HG03571 (cell line): ENCODE measurements around the gene PROM1.
A peak's percentile ranks its signal among the peaks of the same experiment; 100 is the strongest.

Experiments
- ATAC-seq: cut with Tn5 transposase; IDR thresholded peaks from one replicate; pipeline ENCODE4 v1.9.1; 2021; ENCODE audit not compliant: unreplicated experiment

Gene PROM1

GRCh38 chr4:15992167-15992485 is 91.7 kb downstream of the PROM1 start:
- no peak for ATAC-seq

- no peak for ATAC-seq
Measured at GRCh38 chr4:15990570-15991285, 93.1 kb downstream of the PROM1 start.

- ATAC-seq, result no peak
Measured at GRCh38 chr4:15989424-15989823, 94.4 kb downstream of the PROM1 start.

- ATAC-seq, result no peak
Measured at GRCh38 chr4:15988222-15988621, 95.6 kb downstream of the PROM1 start.

GRCh38 chr4:15986907-15987306 is 96.9 kb downstream of the PROM1 start:
- no peak for ATAC-seq

- ATAC-seq, result no peak
Measured at GRCh38 chr4:15983610-15984009, 100.2 kb downstream of the PROM1 start.

- no peak for ATAC-seq
Measured at GRCh38 chr4:15982842-15983524, 100.8 kb downstream of the PROM1 start.

GRCh38 chr4:15976456-15977447 is 107.1 kb downstream of the PROM1 start:
- ATAC-seq, result no peak

- no peak for ATAC-seq
Measured at GRCh38 chr4:15971068-15971801, 112.6 kb downstream of the PROM1 start.

GRCh38 chr4:15968551-15969300 is 115.1 kb downstream of the PROM1 start:
- ATAC-seq, result no peak

- ATAC-seq, result no peak
Measured at GRCh38 chr4:15965325-15965724, 118.5 kb downstream of the PROM1 start.

- ATAC-seq, result no peak
Measured at GRCh38 chr4:15964159-15964558, 119.7 kb downstream of the PROM1 start.

GRCh38 chr4:15963576-15963975 is 120.2 kb downstream of the PROM1 start:
- ATAC-seq, result no peak

GRCh38 chr4:15963001-15963451 is 120.8 kb downstream of the PROM1 start, which contains the start of gene FGFBP2:
FGFBP2 (minus strand) TSS chr4:15963175; CDS start chr4:15963129, 46 bp downstream.
- ATAC-seq, result no peak

- ATAC-seq, result no peak
Measured at GRCh38 chr4:15961781-15962510, 121.9 kb downstream of the PROM1 start.

GRCh38 chr4:15958562-15958961 is 125.3 kb downstream of the PROM1 start:
- no peak for ATAC-seq

GRCh38 chr4:15956179-15956850 is 127.5 kb downstream of the PROM1 start:
- ATAC-seq, result peak; percentile 83

GRCh38 chr4:15955670-15956069 is 128.2 kb downstream of the PROM1 start:
- no peak for ATAC-seq

GRCh38 chr4:15953625-15954024 is 130.2 kb downstream of the PROM1 start:
- no peak for ATAC-seq
